ENCODE measurements around the gene SPRED3.

DNA sequence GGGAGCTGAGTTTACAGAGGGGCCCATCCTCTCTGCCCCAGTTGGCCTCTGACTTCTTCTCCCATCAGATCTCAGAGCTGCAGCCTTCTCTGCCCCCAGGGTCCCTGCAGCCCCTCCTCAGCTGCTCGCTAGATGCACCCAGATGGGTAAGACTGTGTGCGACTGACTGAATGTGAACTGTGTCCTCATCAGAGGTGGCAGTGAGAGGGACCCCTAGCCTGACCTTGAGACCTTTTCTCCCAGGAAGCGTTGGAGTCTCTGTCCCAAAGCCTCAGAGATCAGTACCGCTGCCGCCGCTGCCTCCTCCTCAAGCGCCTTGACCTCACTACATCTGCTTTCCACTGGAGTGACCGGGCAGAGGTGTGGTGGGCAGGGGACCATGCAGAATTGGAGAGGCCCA is 16.8 kb downstream of the SPRED3 start:
- TF ChIP-seq, protein P1, sequence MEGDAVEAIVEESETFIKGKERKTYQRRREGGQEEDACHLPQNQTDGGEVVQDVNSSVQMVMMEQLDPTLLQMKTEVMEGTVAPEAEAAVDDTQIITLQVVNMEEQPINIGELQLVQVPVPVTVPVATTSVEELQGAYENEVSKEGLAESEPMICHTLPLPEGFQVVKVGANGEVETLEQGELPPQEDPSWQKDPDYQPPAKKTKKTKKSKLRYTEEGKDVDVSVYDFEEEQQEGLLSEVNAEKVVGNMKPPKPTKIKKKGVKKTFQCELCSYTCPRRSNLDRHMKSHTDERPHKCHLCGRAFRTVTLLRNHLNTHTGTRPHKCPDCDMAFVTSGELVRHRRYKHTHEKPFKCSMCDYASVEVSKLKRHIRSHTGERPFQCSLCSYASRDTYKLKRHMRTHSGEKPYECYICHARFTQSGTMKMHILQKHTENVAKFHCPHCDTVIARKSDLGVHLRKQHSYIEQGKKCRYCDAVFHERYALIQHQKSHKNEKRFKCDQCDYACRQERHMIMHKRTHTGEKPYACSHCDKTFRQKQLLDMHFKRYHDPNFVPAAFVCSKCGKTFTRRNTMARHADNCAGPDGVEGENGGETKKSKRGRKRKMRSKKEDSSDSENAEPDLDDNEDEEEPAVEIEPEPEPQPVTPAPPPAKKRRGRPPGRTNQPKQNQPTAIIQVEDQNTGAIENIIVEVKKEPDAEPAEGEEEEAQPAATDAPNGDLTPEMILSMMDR (IDR thresholded peaks at IDR 0.05), result no peak
- no peak for TF ChIP-seq EZH2 (IDR thresholded peaks at IDR 0.05; ENCODE audit: borderline replicate concordance, insufficient read depth, low read depth, low read length, poor library complexity, severe bottlenecking)

All from B cell (primary cell).